Astrocyte (in vitro differentiated cells and primary cell): ENCODE measurements around the gene ANKRD1. TPM values are rescaled to one million over a fixed set of nuclear protein-coding genes. Genes with fewer than 3 reads are reported as not detected.
A peak's percentile ranks its signal among the peaks of the same experiment; 100 is the strongest.

Experiments used
- DNase-seq: peaks from one replicate; pipeline ENCODE4 v3.0.0-alpha.2; 2010; ENCODE audit warnings: low read depth
- FAIRE-seq: peaks from 2 replicates; lab custom pipeline; 2011; peaks lifted over from hg19 to GRCh38; lab: Jason Lieb, UNC
- H2AFZ ChIP-seq: 2 replicates; pipeline ENCODE4 v1.6.0; 2012; ENCODE audit warnings: low read depth, low read length, inconsistent platforms
- H3K27ac ChIP-seq: 2 replicates; pipeline ENCODE4 v1.5.1; 2011; ENCODE audit warnings: low read depth, low read length, inconsistent platforms
- H3K27me3 ChIP-seq: 2 replicates; pipeline ENCODE4 v1.6.0; 2011; ENCODE audit warnings: low read length, inconsistent platforms; ENCODE audit not compliant: insufficient read depth
- H3K36me3 ChIP-seq: 2 replicates; pipeline ENCODE4 v1.5.1; 2011; ENCODE audit warnings: low read length, inconsistent platforms; ENCODE audit not compliant: insufficient read depth
- H3K4me1 ChIP-seq: 2 replicates; pipeline ENCODE4 v1.5.1; 2011; ENCODE audit warnings: low read length, inconsistent platforms; ENCODE audit not compliant: insufficient read depth
- H3K4me2 ChIP-seq: 2 replicates; pipeline ENCODE4 v1.6.0; 2012; ENCODE audit warnings: low read length, inconsistent platforms
- H3K4me3 ChIP-seq: 2 replicates; pipeline ENCODE4 v1.5.1; 2011; ENCODE audit warnings: low read depth, mild to moderate bottlenecking, low read length, inconsistent platforms; ENCODE audit not compliant: insufficient read depth
- H3K79me2 ChIP-seq: 2 replicates; pipeline ENCODE4 v1.6.0; 2012; ENCODE audit warnings: mild to moderate bottlenecking, low read length, inconsistent platforms; ENCODE audit not compliant: insufficient read depth
- H3K9ac ChIP-seq: 2 replicates; pipeline ENCODE4 v1.6.0; 2012; ENCODE audit warnings: mild to moderate bottlenecking, low read length, inconsistent platforms
- H3K9me3 ChIP-seq: 2 replicates; pipeline ENCODE4 v1.5.1; 2012; ENCODE audit warnings: low read depth, mild to moderate bottlenecking, low read length, inconsistent platforms; ENCODE audit not compliant: insufficient read depth
- H4K20me1 ChIP-seq: 2 replicates; pipeline ENCODE4 v1.6.0; 2012; ENCODE audit warnings: low read length, inconsistent platforms; ENCODE audit not compliant: insufficient read depth
- H3K27ac Mint-ChIP-seq: one replicate; pipeline ENCODE4 v1.8.0; 2021; ENCODE audit warnings: mild to moderate bottlenecking, mixed read lengths; ENCODE audit not compliant: unreplicated experiment
- H3K27me3 Mint-ChIP-seq: one replicate; pipeline ENCODE4 v1.8.0; 2021; ENCODE audit warnings: low read depth, mixed read lengths; ENCODE audit not compliant: unreplicated experiment
- H3K36me3 Mint-ChIP-seq: one replicate; pipeline ENCODE4 v1.8.0; 2021; ENCODE audit warnings: low read depth, mixed read lengths; ENCODE audit not compliant: unreplicated experiment
- H3K4me1 Mint-ChIP-seq: one replicate; pipeline ENCODE4 v1.8.0; 2021; ENCODE audit warnings: low read depth, mixed read lengths; ENCODE audit not compliant: unreplicated experiment
- H3K4me3 Mint-ChIP-seq: one replicate; pipeline ENCODE4 v1.8.0; 2021; ENCODE audit warnings: mild to moderate bottlenecking, moderate library complexity, mixed read lengths; ENCODE audit not compliant: unreplicated experiment
- H3K9me3 Mint-ChIP-seq: one replicate; pipeline ENCODE4 v1.8.0; 2021; ENCODE audit warnings: mild to moderate bottlenecking, mixed read lengths; ENCODE audit not compliant: unreplicated experiment
- EZH2 ChIP-seq: IDR thresholded peaks from 2 replicates; pipeline ENCODE4 v1.6.1; 2012; ENCODE audit warnings: mild to moderate bottlenecking, low read length, inconsistent platforms; ENCODE audit not compliant: insufficient read depth
- total RNA-seq: library from RNA; stranded (reverse); gene quantifications from 2 replicates; pipeline ENCODE4 v1.2.1, GENCODE V29; 2021
- TF ChIP-seq, protein P1 (sequence below): IDR thresholded peaks from 2 replicates; pipeline ENCODE4 v1.5.1; 2011; ENCODE audit warnings: low read depth, mild to moderate bottlenecking, inconsistent platforms, low read length, moderate library complexity; ENCODE audit not compliant: insufficient read depth

The ANKRD1 gene
- total RNA-seq, 1 donor from 2014 or later: 913 TPM

GRCh38 chr10:90929179-90929578 lies 8.3 kb upstream of the ANKRD1 start:
- Mint-ChIP-seq H3K36me3 (no peaks in the 10 kb centered on the region), H3K4me3 (no peak overlapping the region), H3K27ac (peak overlapping the region; percentile 97), H3K9me3 (no peaks in the 10 kb centered on the region), H3K4me1 (peaks cover 56% of the 10 kb centered on the region), H3K27me3 (no peaks in the 10 kb centered on the region)
- FAIRE-seq: no peak
- Histone ChIP-seq H3K9me3 (no peaks in the 10 kb centered on the region), H3K27ac (peak overlapping the region; percentile 9), H3K27me3 (no peaks in the 10 kb centered on the region), H3K36me3 (no peaks in the 10 kb centered on the region), H4K20me1 (no peaks in the 10 kb centered on the region), H3K4me1 (peaks cover 29% of the 10 kb centered on the region), H3K4me3 (no peak overlapping the region), H3K4me2 (no peak overlapping the region), H2AFZ (no peak overlapping the region), H3K9ac (no peak overlapping the region), H3K79me2 (no peaks in the 10 kb centered on the region)
- TF ChIP-seq, protein P1, sequence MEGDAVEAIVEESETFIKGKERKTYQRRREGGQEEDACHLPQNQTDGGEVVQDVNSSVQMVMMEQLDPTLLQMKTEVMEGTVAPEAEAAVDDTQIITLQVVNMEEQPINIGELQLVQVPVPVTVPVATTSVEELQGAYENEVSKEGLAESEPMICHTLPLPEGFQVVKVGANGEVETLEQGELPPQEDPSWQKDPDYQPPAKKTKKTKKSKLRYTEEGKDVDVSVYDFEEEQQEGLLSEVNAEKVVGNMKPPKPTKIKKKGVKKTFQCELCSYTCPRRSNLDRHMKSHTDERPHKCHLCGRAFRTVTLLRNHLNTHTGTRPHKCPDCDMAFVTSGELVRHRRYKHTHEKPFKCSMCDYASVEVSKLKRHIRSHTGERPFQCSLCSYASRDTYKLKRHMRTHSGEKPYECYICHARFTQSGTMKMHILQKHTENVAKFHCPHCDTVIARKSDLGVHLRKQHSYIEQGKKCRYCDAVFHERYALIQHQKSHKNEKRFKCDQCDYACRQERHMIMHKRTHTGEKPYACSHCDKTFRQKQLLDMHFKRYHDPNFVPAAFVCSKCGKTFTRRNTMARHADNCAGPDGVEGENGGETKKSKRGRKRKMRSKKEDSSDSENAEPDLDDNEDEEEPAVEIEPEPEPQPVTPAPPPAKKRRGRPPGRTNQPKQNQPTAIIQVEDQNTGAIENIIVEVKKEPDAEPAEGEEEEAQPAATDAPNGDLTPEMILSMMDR: no peak
- no peak for TF ChIP-seq EZH2
- DNase-seq: no peak

GRCh38 chr10:90927293-90927692 lies 6.4 kb upstream of the ANKRD1 start:
- Mint-ChIP-seq H3K4me3 (no peak overlapping the region), H3K4me1 (peaks cover 41% of the 10 kb centered on the region), H3K36me3 (no peaks in the 10 kb centered on the region), H3K9me3 (no peaks in the 10 kb centered on the region), H3K27me3 (no peaks in the 10 kb centered on the region), H3K27ac (no peak overlapping the region)
- Histone ChIP-seq H3K4me1 (peaks cover 29% of the 10 kb centered on the region), H3K4me3 (no peak overlapping the region), H3K36me3 (no peaks in the 10 kb centered on the region), H3K27ac (no peak overlapping the region), H3K9me3 (no peaks in the 10 kb centered on the region), H3K4me2 (no peak overlapping the region), H3K9ac (no peak overlapping the region), H3K27me3 (no peaks in the 10 kb centered on the region), H2AFZ (no peak overlapping the region), H4K20me1 (no peaks in the 10 kb centered on the region), H3K79me2 (no peaks in the 10 kb centered on the region)
- DNase-seq: no peak
- TF ChIP-seq EZH2: no peak
- TF ChIP-seq, protein P1: no peak
- FAIRE-seq: no peak

GRCh38 chr10:90925079-90926029 lies 4.5 kb upstream of the ANKRD1 start:
- Mint-ChIP-seq H3K27ac (no peak overlapping the region), H3K36me3 (no peaks in the 10 kb centered on the region), H3K4me1 (peaks cover 32% of the 10 kb centered on the region), H3K9me3 (no peaks in the 10 kb centered on the region), H3K27me3 (no peaks in the 10 kb centered on the region), H3K4me3 (no peak overlapping the region)
- no peaks in the 10 kb centered on the region for H4K20me1 ChIP-seq
- no peak for TF ChIP-seq EZH2
- TF ChIP-seq, protein P1: no peak
- no peak overlapping the region for H3K4me3 ChIP-seq
- no peak overlapping the region for H3K9ac ChIP-seq
- no peaks in the 10 kb centered on the region for H3K9me3 ChIP-seq
- H3K4me2 ChIP-seq: no peak overlapping the region
- H3K79me2 ChIP-seq: peaks cover 1% of the 10 kb centered on the region
- no peaks in the 10 kb centered on the region for H3K36me3 ChIP-seq
- FAIRE-seq (no peak), DNase-seq (no peak)
- H3K27me3 ChIP-seq: no peaks in the 10 kb centered on the region
- H3K4me1 ChIP-seq: peaks cover 25% of the 10 kb centered on the region
- H2AFZ ChIP-seq: no peak overlapping the region
- no peak overlapping the region for H3K27ac ChIP-seq
